ENCODE data around the gene ITPRIP.
A peak's percentile ranks its signal among the peaks of the same experiment; 100 is the strongest.

The ITPRIP gene

GRCh38 chr10:104340641-104341040 is 2.4 kb upstream of the ITPRIP start:
- no peak for DNase-seq

DNA sequence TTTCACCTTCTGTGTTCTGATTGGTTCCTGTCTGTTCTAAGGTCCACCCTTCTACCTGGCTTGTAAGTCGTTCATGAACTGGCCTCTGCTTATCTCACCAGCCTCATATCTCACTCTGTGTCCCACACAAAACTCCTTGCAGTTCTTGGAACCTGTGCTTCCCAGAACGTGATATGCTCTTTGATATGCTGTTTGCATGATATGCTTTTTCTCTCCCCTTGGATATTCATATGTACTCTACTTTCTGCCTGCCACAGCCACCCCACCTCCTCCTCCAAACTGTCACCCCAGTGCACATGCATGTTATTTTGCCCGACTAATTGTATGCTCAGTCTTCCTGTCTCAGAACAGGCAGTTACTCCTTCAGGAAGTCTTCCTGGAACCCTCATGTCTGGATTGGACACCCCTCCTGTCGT is 1.9 kb upstream of the ITPRIP start:
- DNase-seq: no peak

DNA sequence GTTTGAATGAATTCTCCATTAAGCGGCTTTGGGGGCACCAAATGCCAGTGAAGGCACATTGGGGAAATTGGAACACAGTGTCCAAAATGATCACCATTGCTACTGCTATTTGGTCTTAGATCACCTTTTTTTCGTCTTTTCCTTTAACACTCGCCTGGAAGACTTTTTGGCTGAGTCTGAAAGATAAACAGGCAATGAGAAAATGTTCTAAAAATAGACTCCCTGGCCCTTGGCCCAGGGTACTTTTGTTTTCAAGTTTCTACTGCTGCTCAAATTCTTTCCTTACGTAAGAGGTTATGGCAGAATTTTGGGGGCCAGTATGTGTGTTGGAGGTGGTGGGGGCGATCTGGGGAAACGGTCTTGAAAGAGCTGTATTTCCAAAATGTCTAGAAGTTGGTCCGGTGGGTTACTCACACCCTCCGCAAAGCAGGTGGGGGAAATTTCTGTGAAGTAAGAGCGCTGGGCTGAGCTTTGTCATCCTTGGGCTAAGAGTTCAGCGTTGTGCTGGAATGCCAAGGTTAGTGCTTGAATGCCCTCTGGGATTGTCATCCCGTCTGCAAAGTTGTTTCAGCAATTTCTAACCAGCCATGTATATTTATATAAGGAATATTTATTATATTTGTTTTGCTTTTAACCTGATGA is 1.3 kb upstream of the ITPRIP start:
- peak; percentile 62 to 91 for DNase-seq

GRCh38 chr10:104337521-104337984 is 712 bp downstream of the ITPRIP start:
- DNase-seq: peak; percentile 70 to 83

DNA sequence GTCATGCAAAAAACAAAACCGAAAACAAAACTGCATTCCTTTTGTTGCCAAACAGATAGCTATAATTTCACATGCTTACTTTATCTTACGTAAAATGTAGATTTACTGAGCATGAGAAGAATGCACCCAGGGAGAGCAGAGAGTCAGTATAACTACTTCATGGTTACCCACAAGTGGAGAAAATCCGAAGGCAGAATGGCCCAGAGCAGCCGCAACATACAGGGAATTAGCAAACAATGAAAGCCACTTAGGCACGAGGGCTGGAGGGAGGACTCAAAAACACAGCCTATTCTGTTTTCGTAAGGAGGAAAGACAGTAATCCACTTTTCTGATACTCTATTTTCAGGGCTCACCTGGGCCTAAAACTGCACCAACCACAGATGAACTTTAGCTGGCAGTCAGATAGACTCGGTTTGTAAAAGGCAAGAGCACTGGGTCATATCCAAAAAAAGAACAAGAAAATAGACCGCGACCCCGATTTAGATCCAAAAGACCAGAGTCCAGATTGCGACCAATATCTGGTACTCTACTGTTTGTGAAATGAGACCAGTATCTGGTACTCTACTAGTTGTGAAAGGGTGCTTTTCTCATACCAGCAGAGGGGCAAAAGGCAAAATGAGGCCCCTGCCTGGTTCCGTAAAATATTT is 1.3 kb downstream of the ITPRIP start:
- DNase-seq: peak; percentile 43 to 56

DNA sequence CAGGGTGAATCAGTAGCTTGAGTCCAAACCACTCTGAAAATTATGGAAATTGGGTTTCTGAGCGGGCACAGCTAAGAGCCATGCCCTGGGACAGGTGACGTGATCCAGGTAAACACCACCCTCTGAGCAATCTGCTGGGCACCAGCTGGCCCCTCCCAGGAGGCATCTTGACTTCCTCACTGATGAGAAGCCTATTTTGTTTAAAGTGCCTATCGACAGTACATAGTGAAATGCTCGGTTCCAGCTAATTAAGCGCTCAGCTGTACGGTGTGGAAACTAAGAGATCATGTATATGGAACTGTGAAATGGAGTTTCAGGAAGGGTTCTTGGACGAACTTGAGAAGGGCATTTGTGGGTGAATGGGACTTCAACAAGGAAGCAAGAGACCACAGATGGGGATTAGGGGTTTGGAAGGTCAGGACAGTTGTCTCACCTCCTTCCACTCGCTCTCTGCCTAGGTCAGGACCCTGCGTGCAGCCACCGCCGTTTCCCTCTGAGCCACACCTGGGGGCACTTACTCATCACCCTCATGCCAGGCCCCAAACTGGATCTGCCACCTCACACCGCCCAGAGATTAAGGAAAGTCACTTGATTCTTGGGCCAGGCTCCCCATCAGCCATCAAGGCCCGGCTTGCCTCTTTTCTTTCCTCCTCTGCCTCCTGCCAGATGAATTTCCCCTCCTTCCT is 3.2 kb downstream of the ITPRIP start:
- DNase-seq: no peak

- DNase-seq: no peak
Measured at GRCh38 chr10:104334561-104334960, 3.7 kb downstream of the ITPRIP start.

DNA sequence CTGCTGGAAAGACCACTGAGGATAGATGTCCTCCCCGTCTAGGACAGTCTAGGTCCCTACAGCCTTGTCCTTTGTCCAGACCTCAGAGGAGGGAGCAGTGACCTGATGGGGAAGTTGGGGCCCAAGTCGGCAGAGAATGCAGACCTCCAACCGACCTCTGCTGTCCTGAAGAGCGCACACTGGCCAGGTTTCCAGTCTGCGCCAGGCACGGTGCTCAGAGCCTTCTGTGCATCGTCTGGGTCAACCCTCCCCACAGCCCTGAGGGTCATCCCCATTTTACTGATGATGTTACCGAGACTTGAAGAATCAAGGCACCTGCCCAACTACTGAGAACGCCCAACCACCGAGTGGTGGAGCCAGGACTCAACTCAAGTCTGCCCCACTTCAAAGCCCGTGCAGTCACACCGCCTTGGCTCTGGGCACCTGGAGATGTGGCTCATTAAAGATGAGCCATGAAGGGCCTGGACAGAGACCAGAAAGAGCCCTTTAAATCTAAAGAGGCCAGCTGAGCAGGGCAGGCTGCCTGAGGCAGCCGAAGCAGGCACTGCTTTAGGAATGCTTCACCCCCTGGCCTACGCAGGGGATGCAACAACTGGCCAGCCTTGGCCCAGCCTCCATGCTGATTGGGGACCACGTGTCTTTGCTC is 4.4 kb downstream of the ITPRIP start:
- DNase-seq: no peak

GRCh38 chr10:104333032-104333727 is 5.1 kb downstream of the ITPRIP start:
- DNase-seq: no peak

DNA sequence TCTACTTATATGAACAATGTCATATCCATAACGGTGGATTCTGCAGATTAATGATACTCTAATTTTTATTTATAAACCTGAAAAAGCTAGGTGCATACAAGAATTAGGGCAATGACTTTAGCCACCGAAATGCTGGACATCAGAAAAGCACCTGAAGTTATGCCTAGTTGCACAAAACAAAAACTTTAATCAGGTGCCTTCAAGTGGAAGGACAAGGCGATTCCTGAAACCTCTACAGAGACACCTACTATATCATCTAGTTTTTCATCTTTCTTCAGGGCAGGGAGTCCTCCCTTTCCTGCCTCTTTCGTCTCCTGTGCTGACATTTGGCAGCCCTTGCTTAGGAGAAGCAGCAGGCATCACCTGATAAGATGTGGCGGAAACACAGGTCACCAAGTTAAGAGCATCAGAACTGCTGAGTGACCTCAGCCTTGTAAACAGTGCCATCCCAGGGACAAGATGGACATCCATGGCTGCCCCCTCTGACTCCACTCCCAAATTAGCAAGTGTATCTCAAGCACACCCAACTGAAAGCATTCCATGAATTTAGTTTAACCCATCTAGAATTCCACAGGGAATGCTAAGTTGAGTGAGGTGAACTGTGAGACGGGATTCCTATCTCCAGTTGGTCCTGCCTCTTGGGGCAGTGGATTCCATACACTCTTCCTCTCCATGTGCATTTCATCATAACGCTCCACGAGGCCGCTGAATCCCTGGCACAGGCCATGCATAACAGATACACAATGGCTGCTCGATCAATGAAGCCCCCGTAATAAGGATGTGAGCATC is 5.8 kb downstream of the ITPRIP start:
- no peak for DNase-seq

GRCh38 chr10:104331208-104331838 is 6.9 kb downstream of the ITPRIP start:
- no peak for DNase-seq

DNA sequence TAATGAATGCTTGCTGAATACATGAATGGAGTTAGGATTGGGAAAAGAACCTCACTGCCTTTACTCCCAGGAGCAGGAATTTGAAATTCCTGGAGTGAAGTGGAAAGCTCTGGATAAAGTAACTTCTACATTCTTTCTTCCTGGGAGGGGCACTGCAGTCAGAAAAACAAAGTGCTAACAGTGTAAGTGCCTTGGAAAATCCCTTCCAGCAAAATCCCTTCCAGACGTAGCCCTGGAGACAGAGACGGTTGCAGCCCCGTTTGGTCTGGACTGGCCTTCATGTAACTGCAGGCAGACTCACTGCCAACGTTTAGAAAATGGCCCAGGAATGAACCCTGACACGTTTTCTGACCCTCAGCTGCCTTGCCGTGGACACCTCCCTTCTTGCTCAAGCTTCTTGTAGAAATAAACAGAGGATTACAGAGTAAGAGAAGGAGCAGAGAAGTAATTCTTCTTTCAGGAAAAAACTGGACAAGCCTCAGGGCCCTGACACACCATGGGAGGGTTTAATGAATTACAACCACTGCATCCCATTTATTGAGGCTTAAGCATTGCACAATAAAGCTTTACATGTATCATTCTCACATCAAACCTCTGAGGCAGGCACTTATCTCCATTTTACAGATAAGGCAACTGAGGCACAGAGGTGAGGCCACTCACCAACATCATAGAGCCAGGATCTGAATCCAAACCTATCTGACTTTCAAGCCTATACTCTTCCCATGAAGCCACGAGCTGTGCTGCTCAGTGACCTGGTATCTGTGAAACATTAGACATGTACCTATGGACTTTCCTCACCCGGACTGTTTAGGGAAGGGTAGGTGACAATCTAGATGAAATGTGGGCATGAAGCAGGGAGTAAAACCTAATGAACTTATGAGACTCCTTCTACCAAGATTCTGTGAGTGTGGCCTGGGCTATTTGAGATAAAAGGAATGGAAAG is 7.8 kb downstream of the ITPRIP start:
- DNase-seq: peak in 1 of 2 donors; percentile 47

GRCh38 chr10:104329735-104330134 is 8.5 kb downstream of the ITPRIP start:
- peak in 1 of 2 donors; percentile 51 for DNase-seq

DNA sequence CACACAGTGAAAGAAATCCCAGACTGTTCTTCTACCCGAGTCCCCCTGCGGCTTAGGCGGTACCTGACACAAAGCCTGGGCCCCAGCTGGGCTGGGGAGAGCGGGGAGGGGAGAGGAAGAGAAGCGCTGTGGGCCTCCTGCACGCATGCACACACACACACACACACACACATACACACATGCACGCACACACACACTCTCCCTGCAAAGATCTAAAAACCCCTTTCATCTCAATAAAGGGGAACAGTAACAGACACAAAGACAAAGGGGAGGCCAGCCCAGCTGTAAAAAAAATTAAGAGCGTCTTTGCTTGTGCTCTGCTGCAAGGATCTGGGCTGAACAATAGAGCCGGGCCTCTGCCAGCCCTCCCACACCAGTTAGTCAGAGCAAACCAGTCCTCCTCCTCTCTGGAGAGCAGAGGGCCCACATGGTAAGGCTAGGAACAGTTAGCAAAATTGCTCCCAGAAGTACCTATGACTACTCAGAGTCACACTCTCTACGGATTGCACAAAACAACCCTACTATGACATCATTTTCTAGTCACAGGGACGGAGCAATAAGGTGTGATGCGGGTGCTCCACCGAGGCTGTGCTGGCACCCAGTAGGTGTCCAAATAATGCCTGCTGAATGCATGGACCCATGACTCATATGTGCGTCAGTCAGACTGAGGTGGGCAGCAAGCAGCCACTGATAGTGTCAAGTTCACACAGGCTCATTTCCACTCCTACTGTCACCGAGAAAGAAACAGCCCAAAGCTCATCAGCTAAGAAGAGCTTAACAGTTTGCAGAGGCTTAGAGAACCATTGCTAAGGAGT is 9.2 kb downstream of the ITPRIP start:
- DNase-seq: peak; percentile 88 to 98

DNA sequence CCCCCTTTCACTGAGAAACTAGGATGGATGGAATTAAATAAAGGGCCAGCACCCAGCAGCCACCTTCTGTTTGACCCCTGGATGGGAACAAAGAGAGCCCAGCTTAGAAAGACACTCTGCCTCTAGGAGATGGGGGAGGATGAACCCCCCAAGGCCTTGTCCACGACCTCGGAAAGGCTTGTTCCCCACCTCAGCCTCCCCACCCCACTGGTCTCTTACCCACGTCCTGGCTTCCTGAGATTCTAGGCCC is 9.7 kb downstream of the ITPRIP start:
- DNase-seq: no peak

- peak; percentile 74 to 86 for DNase-seq
Measured at GRCh38 chr10:104327745-104328645, 10.3 kb downstream of the ITPRIP start.

- no peak for DNase-seq
Measured at GRCh38 chr10:104326991-104327610, 11.2 kb downstream of the ITPRIP start.

All from inflammatory macrophage treated with lipopolysaccharide for 1 hour (primary cell).